Stimulated activated CD8-positive, alpha-beta memory T cell treated with anti-CD3 and anti-CD28 coated beads, Interleukin-15, amount 100 ng/mL, for 48 hours (primary cell): ENCODE measurements around the gene KLF11.
A peak's percentile ranks its signal among the peaks of the same experiment; 100 is the strongest.

Source experiments
- DNase-seq, 2 donors: peaks; one replicate each; pipeline ENCODE4 v3.0.0-alpha.2; 2020; ENCODE audit warnings: low read depth in 2 of 2

KLF11 gene

GRCh38 chr2:10041711-10042110 is 1.6 kb upstream of the KLF11 start:
- no peak for DNase-seq

- DNase-seq = no peak
Observed at GRCh38 chr2:10042301-10043161, 819 bp upstream of the KLF11 start.

DNA sequence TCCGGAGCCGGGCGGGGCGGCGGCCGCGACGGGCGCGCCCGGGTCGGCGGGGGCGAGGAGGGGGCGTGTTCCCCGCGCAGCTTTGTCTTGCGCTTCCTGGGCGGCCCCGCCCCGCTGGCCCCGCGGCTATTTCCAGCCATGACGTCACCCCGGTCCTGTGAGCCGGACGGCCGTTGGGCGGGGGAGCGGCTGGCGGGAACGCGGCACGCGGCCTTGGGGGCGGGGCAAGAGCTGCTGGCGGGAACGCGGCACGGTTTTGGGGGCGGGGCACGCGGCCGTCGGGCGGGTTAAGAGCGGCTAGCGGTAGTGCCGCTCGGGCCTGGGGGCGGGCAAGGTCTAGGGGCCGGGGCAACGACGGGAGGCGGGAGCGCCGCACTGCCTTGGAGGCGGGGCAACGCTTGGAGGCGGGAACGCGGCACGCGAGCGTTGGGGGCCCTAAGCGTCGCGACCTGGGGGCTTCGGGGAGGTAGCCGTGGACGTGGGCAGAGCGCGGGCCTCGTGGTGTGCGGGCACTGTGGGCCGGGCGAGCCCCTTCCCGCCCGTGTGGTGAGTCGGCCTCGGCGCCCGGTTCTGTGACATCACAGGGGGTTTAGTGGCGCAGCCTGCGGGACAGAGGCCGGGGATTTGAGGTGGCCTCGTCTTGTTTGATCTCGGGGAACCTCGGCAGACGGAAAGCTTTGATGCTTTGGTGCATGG is 704 bp downstream of the KLF11 start:
- peak; percentile 80 to 93 for DNase-seq

GRCh38 chr2:10045561-10046355 is 2.4 kb downstream of the KLF11 start:
- DNase-seq = no peak

DNA sequence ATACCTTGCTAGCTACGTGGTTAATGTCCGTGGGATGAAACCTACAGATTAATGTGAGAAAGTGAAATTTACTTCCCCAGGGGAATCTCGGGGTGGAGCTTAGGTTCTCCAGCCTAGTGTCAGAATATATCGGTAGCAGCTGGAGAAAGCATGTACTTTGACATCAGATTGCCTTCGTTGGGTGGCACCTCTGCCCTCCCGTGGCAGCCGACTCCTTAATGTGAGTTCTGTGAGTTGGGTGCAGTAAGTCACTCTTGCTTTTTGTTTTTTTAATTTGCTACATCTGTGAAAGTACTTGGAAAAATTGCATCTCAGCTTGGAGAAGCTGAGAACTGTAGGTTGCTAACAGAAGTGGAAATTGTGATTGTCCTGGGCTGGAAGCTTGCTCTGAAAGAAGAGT is 3.6 kb downstream of the KLF11 start:
- no peak for DNase-seq

- no peak for DNase-seq
Observed at GRCh38 chr2:10047616-10048500, 4.5 kb downstream of the KLF11 start.

- DNase-seq = no peak
Observed at GRCh38 chr2:10048501-10049171, 5.3 kb downstream of the KLF11 start.

DNA sequence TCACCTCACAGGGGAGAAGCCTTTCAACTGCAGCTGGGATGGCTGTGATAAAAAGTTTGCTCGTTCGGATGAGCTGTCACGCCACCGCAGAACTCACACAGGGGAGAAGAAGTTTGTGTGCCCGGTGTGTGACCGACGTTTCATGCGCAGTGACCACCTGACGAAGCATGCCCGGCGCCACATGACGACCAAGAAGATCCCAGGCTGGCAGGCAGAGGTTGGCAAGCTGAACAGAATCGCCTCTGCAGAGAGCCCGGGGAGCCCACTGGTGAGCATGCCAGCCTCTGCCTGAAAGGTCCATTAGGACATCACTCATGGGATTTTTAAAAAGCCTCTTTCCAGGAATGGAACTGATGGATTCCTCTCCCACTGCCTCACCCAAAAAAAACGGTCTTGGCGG is 8.9 kb downstream of the KLF11 start:
- DNase-seq = no peak

GRCh38 chr2:10053351-10053750 is 10.0 kb downstream of the KLF11 start:
- no peak for DNase-seq

DNA sequence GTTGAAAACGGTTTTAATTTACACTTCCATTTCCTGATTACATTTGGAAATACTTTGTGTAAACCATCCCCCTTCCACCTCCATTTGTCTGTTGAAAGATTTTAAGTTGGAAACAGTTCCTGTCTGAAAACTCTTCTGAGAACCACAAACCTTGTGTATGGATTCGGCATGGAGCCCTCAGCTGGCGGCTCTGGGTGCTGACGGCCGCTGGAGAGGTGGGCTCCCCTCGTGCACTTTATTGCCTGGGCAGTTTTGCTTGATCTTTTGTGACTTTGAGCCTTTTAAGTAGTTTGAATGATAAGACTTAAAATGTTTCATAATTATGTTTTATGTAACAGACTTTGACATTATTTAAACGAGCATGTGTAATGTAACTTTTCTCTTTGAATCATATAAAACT is 11.1 kb downstream of the KLF11 start:
- no peak for DNase-seq

GRCh38 chr2:10054976-10055375 is 11.6 kb downstream of the KLF11 start:
- DNase-seq = no peak

DNA sequence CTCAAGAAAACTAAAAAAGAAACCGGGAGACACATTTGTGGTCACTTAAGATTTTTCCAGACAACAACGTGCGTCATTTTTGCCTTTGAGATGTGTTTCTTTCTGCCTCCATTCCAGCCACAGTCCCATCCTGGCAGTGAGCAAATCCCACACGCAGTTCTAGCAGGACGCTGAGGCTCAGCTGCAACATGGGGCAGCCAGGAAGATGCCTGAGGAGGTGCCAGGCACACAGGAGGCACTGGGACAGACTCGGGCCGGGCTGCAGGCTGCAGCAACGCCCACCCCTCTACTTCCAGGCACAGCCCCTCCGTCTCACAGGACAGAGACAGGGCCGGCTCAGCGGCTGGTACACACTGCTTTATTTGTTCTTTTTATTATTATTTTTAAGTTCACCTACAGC is 13.1 kb downstream of the KLF11 start:
- no peak for DNase-seq

GRCh38 chr2:10057231-10058107 is 14.1 kb downstream of the KLF11 start:
- DNase-seq = no peak

GRCh38 chr2:10058251-10059015 is 15.1 kb downstream of the KLF11 start:
- DNase-seq = no peak

DNA sequence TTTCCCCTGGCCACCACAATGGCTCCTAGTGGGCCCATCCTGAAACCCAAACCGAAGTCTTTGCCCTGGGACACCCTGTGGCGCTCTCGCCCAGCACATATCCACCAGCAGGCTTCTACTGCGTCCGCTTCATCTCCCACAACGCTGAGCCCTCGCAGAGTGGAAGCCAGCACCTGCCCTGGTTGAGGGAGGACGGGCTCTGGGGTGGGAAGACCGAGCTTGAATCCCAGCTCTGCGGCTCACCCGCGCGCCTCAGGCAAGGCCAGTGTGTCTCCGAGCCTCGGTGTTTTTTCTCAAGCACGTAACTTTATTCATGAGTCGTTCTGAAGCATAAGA is 15.6 kb downstream of the KLF11 start:
- DNase-seq = no peak

- DNase-seq = no peak
Observed at GRCh38 chr2:10059552-10060335, 16.4 kb downstream of the KLF11 start.

DNA sequence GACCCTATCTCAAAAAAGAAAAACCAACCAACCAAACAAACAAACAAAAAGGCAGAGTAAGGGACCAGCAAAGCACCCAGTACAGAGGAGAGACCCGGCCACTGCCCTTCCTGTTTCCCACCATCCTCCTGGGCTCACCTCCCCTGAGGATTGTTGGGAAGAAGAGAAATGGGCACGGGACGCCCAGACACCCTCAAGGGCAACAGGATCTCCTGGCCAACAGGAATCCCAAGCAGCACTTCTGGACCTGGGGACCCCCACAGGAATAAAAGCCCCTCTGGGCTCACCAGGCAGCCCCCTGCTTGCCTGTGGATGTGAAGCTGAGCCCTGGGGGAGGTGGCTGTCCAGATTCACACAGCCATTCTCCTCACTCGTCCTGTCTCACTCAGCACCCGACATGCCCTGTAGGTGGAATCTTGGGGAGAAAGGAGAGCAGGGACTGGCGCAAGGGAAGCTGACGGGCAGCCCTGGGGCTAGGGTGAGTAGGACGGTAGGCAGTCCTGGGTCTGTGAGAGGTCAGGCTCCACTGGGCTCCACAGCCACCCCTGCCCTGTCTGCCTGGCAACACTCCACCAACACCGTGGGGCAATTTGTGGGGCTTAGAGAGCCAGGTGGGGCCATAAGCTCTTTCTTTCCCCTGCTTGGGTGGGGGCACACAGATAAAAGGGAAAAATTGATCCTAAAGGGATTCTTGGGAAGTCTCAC is 18.0 kb downstream of the KLF11 start:
- DNase-seq = no peak

GRCh38 chr2:10062931-10063365 is 19.6 kb downstream of the KLF11 start:
- no peak for DNase-seq
